GM19324 (cell line): ENCODE data around the gene LMCD1.

ENCODE experiments used
- ATAC-seq: cut with Tn5 transposase; IDR thresholded peaks from one replicate; pipeline ENCODE4 v1.9.1; 2021; ENCODE audit warnings: mild to moderate bottlenecking, moderate library complexity; ENCODE audit not compliant: unreplicated experiment, low FRiP score

LMCD1 gene

DNA sequence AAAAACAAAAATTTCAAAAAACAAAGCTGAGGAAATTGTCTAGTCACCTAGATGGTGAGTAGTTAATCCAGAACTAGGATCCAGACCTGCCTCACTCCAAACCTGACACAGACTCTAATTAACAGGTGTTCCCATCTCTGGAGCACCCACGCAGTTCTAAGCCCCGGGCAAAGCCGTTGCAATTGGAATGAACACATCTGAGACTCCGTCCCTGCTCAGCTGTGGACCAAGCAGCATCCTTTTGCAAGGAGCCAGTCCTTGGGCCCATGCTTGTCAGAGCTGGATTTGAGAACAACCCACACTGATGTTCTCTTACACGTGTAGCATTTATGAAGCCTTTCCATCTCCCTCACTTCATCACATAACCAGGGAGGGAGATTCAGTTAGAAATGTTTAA is 54.8 kb downstream of the LMCD1 start:
- ATAC-seq = no peak

DNA sequence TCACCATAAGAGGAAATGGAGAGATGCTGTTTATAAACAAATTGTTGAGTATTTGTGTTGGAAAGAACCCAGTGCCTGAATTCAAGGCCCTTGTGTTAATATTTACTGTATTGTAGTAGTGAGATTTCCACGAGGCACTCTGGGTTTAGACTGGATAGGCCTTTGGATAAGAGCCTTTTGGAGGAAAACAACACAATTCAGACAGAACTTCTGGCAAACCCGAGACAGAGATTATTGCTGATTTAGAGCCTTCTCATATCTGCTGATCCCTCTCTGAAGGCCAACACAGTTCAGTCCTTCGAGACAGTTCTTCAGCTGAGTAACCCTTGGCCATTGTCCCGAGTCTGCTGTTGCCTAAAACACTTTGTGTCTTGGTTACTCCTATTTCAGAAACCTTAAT is 55.7 kb downstream of the LMCD1 start:
- no peak for ATAC-seq

DNA sequence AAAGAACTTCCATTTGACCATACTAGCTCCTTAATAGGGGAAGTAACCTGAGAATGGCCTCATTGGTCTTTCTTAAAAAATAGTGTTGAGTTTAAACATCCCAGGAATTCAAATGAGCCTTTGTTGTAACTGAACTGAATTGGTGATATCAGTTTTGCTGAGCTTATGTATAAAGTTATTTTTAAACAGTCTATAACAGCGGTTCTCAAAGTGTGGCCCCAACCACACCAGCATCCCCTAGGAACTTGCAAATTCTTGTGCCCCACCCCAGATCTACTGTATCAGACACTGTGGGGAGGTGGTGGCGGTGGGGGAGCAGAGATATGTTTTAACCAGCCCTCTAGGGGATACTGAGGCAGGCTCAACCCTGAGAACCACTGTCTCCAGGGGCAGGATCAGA is 57.0 kb downstream of the LMCD1 start:
- ATAC-seq = no peak

DNA sequence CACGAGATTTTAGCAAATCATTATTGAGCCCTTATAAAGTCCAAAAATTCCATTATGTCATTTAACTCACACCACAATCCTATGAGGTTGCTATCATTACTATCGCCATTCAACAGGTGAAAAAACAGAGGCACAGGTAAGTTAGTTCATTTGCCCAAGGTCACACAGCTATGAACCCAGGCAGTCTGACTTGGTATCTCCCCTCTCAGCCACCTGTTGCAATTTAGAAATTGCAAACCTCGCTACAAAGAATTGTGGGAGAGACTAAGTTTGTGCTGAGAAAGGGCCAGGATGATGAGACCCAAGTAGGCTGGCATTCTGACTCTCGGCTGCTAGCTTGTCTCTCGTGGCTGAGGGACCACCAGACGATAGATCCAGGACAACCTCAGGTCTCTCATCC is 57.7 kb downstream of the LMCD1 start:
- ATAC-seq = no peak

DNA sequence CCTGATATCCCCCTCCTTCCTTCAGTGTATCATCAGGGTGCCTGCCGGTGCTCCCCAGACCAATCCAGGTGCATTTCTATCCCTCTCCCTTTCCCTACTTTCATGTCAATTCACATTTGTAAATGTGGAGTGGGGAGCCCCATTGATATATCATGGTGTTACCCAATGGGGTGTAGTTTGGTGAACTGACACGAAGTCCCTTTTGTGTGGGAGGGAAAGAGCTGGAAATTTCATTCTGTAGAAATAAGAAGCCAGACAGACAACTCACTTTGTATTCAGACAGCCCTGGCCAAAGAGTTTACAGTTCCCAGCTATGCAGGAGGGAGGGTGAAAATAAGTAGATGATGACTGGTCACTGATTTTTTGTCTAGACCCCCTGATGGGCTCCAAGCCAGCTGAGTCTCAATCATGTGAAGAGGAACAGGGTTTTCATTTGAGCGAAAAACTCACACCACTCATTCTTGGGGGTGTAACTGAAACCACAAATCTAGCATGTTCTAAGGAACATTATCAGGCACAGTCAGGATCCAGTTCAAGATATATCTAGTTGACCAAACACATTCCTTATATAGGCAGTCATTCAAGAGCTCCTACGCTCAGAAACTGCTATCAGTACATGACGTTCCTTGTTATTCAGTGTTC is 58.9 kb downstream of the LMCD1 start:
- ATAC-seq = no peak

DNA sequence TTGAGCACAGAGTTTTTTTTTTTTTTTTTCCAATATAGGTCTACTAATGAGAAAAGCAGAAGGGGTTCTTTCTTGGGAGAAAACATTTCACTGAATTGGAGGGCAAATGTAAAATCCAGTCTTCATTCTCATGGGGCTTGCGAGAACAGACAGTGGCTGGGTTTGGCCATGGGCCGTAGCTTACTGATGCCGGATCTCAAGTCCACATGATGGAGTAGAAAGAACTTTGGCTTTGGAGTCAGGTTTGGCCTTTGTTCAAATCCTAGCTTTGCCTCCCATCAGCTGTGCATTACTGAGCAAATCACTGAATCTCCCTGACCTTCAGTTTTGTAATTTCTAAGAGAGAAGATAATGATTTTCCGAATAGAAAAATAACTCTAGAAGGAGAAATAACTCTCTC is 59.7 kb downstream of the LMCD1 start:
- no peak for ATAC-seq

DNA sequence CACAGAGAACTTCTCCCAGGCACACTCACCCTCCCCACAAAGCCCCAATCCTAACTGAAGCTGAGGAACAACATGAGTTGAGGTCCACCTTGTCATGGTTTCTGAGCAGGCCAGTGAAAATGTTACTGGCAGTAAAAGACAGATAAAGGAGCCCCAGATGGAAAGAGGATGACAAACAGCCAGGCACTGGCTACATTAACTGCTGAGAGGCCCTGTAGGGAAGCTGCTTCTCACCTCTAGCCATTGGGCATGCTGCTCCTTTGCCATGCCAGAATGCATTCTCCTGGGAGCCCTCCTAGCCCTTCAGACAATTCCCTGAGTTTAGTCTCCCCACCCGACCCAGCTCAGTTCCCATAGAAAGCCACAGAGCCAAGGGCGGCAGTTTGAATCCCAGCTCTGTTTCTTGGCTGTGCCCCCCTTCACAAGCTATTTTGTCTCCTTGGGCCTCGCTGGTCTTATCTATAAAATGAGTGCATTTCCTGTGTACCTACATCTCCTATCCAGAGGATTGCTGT is 60.5 kb downstream of the LMCD1 start:
- no peak for ATAC-seq

DNA sequence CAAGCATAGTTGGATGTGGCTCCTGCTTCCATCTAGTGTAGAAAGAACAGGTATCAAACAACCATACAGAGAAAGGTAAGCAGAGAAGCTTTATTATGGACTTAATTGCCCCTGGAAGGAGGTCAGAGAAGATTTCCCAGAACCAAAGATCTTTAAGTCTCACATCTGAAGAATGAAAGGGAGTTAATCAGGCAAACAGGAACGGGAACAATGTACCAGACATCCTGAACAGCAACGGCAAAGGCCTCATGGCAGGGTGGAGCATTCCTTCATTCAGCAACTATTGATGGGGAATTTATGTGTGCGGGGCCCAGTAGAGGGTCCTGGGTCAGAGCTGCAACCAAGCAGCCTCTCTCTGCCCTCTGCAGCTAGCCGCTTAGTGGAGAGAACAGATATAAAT is 61.5 kb downstream of the LMCD1 start:
- ATAC-seq = no peak

DNA sequence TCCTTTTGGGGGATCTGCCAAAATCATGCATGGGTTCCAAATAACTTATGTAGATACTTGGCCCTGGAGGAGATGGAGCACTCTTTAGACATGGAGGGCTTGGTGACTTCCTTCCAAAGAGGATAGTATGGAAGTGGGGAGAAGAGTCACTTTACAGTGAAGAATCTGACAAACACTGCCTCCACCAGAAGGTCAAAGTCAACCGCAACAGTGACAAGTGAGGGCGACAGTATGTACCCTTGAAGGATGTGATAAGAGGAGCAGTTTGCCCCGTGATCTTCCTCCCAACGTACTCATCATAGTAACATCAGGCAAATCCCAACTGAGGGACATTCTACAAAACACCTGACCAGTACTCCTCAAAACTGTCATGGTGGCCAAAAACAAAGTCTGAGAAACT is 62.0 kb downstream of the LMCD1 start:
- ATAC-seq = no peak

DNA sequence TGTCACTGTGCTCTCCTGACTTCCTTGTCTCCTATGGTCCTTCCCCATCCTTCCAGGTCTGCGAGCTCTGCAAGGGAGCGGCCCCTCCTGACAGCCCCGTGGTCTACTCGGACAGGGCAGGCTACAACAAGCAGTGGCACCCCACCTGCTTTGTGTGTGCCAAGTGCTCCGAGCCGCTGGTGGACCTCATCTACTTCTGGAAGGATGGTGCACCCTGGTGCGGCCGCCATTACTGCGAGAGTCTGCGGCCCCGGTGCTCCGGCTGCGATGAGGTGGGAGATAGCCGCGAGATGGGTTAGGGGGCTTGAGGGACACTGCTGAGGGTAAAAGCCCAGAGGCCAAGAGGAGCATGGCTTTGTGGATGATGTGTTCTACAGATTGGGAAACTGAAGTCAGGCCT is 63.8 kb downstream of the LMCD1 start:
- ATAC-seq = no peak

DNA sequence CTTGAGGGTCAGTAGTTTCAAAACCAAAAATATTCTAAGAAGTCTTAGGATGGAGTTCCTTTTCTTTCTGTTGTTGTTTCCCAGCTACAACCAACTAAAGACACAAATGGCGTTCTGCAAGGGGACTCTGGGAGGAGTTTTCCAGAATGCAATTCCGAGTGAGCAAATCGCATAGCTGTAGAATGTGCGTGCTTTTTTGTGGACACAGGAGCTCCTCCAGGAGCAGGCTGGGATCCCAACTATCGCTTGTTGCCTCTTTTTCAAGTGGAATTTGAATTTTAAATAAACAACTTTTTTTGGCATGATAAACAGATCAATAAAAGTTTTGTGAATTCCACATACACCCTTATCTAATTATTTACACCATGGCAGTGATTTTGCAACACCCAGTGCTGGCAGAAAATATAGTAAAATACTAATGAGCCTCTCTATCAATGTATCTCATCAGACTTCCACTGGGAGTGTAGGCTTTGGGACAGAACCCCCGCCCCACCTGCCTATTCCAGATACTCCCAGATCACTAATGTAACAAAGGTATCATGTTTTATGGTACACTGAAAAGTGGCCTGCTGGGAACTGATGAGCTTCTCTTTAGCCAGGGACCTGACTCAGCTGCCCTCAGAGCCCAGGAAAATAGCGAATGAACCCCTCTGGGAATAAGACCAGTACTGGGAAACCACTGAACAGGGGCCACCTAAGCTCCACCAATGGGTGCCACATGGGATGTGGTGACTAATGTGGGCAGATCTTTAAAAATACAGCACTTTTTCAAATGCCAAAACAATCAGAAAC is 66.4 kb downstream of the LMCD1 start:
- no peak for ATAC-seq

DNA sequence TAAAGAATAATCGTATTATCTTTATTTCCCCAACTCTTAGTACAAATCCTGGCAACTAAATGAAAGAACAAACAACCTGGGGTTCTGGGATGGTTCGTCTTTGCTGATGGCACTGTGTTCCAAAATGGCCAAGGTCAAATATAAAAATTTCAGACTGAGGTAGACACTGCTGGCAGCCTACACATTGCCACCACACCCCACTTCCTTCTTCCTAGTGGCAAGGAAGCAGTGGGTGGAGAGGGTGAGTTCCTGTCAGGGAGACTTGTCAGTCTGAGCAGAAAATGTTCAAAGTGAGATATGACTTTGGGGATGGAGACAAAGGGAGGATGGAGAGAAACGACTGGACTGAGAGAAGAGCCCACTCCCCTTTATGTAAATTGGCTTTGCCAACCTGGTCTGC is 69.6 kb downstream of the LMCD1 start:
- ATAC-seq = no peak

DNA sequence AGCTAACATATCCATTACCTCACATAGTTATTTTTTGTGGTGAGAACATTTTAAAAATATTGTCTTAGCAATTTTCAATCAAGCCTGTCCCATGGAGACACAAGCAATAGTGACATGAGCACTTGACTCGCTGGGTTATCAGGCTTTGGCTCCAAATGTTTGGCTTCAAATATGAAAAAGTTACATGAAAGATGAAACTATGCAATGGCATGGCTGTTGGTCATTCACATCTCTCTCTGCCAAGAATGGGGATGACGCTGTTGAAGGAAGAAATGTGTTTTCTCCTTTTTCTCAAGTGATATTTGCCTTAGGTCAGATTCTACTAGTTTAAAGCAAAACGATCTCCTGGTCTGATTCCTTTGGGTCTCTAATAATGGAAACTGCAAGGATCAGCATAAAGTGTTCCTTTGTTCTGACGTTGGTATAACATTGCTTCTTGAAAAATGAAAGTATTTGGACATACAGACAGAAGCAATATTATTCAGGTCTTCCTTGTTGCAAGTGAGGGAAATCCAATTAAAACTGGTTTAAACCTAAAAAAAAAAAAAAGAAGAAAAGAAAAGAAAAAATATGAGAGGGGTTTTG is 71.8 kb downstream of the LMCD1 start:
- ATAC-seq = no peak

DNA sequence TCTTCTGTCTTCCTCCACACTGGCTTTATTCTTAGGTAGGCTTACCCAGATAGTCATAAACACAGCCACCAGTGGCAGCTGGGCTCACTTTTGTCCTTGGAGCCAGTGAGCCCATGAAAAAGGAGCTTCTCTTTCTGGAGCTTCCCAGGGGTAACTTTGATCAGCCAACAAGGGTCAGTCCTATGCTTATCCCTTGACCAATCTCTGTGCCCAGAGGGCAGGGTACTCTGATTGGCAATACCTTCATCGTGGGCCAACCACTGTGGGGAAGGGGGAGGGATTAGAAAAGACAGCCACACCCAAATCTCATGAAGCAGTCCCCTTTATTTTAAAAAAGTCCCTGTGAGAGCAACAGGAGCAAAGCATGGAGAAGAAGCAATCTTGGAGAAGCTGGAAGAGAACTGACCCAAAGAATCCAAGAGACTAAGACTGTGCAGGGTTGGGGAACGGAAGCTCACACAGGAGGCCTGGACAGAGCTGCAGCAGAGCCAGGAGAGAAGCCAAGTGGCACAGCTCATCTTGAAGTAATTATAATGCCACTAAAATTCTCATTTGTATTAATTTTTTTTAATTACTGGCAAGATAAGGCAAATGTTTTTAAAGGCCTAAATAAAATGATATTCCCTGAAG is 72.5 kb downstream of the LMCD1 start:
- ATAC-seq = no peak

DNA sequence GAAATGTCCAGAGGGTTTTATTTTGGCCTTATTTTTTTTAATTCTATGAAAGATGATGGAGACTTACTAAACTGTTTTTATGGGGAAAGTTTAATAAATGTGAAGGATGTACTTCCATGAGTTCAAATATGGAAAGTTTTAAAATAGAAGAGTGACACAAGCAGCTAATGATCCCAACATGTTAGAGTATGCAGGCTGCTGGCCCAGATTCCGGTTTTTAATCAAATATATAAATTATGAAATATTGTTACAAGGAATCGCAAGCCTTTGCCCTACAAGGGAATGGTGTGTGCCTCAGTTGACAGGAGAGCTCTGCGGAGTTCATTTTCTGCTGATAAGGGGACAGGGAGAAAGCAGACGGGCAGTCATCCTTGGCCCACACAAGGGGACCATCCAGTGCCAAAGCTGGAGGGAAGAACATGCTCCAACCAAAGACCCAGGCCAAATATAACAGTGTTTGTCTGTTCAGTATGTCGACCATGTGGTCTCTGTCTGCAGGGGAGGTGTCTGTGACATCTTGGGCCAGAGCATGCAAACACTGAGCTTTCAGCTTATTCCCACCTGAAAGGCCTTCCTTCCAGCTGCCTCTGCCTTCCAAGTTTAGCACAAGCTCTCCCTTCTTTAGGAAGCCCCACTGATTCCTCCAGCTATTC is 73.2 kb downstream of the LMCD1 start:
- no peak for ATAC-seq

DNA sequence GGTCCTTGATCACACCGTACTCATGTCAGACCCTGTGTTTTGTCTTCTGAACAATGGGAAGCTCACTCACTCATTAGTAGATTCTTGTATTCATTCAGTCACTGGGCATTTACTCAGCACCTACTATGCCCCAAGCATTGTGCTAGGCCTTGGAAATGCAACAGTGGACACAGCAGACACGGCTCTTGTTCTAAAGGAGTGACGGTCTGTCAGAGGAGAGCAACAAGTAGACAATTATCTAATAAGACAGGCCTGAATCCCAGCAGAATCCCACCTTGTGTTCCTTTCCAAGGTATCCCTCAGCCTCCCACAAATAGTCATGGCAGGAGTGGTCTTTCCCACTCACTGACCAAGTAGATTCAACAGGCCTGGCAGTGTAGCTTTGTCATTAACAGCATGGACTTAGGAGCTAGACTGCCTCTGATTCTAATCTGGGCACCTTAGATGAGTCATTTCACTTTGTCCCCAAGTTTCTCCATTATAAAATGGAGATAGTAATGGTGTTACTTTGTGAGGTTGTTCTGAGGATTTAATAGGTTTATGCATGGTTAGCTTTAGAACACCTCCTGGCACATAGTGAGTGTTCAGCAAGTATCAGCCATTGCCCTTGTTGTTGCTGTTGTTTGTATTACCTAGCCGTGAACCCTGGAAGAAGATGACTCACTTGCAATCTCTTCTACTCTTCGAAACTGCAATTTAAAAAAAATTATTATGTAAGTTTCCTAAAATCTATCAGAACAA is 73.9 kb downstream of the LMCD1 start:
- ATAC-seq = no peak

DNA sequence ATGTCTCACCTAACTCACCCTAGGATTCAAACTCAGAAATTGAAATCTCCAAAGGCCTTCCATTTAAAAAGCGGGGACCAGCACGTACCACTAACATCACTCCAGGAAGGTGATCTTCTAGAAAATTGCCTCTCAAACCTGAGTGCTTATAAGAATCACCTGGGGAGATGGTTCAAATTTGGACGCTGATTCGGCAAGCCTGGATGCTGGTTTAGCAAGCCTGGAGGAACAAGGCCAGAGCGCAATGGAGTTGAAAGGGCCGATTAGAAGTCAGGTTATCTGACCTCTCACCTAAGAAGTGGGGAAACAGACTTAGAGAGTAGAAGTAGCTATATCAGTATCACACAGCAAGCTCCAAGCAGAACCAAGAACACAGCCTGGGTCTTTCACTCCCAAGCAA is 74.8 kb downstream of the LMCD1 start:
- ATAC-seq = no peak

DNA sequence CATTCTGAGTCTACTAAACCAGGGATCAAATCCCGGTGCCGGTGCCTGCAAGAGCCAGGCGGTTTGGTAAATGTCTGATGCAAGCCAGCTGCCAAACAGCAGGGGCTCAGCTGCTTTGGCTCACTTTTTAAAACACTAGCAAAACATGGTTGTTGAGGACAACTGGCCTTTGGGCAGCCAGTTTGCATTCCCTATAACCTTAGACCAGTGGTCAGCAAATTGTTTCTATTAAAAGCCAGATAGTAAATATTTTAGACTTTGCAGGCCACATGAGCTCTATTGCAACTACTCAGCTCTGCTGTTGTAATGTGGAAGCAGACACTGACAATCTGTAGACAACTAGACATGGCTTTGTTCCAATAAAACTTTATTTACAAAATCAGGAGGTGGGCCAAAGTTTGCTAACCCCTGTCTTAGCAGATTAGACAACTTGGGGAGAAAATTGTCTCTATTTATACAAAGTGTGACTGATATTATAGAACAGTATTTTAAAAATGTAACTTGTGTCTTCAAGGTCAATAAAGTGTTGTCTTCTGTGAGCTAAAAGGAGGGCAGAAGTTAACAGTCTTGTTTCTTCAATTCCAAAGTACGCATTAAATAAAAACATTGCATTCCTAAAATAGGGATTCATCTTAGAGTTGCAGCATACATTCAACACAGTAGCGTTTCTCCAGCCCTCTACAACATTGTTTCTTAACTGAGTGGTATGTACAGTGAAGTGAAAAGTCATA is 75.4 kb downstream of the LMCD1 start:
- no peak for ATAC-seq

DNA sequence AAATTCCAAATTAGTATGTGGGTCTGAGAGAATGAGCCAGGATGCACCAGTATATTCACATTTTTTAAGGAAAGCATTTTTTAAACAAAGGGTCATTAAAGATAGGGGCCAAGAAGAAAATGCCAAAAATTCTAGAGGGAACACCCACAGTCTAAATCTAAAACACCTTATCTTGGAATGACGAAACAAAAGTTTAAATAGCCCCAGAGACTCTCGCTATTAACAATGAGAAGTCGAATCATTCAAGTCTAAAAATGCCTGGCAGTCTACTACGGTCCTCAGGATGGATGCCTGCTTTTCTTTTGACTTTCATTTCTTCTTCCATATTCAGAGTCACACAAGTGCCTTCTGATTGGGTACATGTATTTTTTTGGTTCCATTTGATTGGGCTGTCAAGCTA is 76.7 kb downstream of the LMCD1 start:
- no peak for ATAC-seq

DNA sequence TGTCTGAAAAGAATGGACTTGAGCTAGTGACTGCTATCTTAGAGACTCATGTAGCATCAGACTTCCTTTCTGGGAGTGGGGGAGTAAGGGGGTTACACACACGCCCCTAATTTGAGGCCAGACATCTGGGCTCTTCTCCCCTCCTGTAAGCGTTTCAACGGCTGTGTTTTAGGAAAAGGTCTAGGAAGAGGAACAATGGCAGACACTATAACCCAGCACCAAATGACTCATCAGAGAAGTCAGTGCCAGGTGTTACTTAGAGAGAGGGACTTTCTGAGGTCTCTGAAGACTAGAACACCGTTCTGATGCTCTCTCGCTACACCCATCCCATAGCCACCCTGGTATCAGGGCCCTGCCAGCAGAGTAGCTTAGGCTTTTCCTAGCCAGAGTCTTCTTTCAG is 77.5 kb downstream of the LMCD1 start:
- peak; percentile 74 for ATAC-seq
